RWPE2 (cell line): ENCODE results near the gene IL20.
A peak's percentile ranks its signal among the peaks of the same experiment; 100 is the strongest.

Source experiments
- ATAC-seq: fragments of 200-7000 bp; cut with Tn5 transposase; 3 replicates; pipeline ENCODE4 v1.9.1; 2021; ENCODE audit warnings: low read depth
- DNase-seq: peaks from one replicate; pipeline ENCODE4 v3.0.0-alpha.2; 2020; ENCODE audit warnings: low spot score
- H3K27ac ChIP-seq: fragments of 450-650 bp; 2 replicates; pipeline ENCODE4 v1.5.1; 2017; ENCODE audit warnings: mild to moderate bottlenecking; ENCODE audit not compliant: poor library complexity, severe bottlenecking
- H3K27me3 ChIP-seq: fragments of 250-450 bp; sonication (Bioruptor Pico); 2 replicates; pipeline ENCODE4 v1.5.1; 2021; ENCODE audit warnings: mild to moderate bottlenecking, moderate library complexity; ENCODE audit not compliant: insufficient read depth, poor library complexity, severe bottlenecking
- H3K36me3 ChIP-seq: fragments of 250-450 bp; sonication (Bioruptor Pico); 2 replicates; pipeline ENCODE4 v1.5.1; 2020; ENCODE audit warnings: low read depth, mild to moderate bottlenecking, moderate library complexity
- H3K4me1 ChIP-seq: fragments of 250-450 bp; sonication (Bioruptor Pico); 2 replicates; pipeline ENCODE4 v1.5.1; 2021; ENCODE audit warnings: mild to moderate bottlenecking, moderate library complexity; ENCODE audit not compliant: insufficient read depth, poor library complexity, severe bottlenecking
- H3K4me3 ChIP-seq: fragments of 250-450 bp; sonication (Bioruptor Pico); 2 replicates; pipeline ENCODE4 v1.5.1; 2021; ENCODE audit warnings: mild to moderate bottlenecking, moderate library complexity; ENCODE audit not compliant: severe bottlenecking
- H3K9me3 ChIP-seq: fragments of 250-450 bp; sonication (Bioruptor Pico); 2 replicates; pipeline ENCODE4 v1.5.1; 2021; ENCODE audit warnings: mild to moderate bottlenecking, moderate library complexity; ENCODE audit not compliant: severe bottlenecking
- CTCF ChIP-seq: fragments of 450-650 bp; IDR thresholded peaks from one replicate; pipeline ENCODE4 v1.5.1; 2017; ENCODE audit warnings: mild to moderate bottlenecking, moderate library complexity; ENCODE audit not compliant: poor library complexity, severe bottlenecking

IL20 gene

GRCh38 chr1:206905295-206906164, 40.1 kb downstream of the IL20 start:
- Histone ChIP-seq H3K27ac (peak overlapping the region; percentile 74), H3K9me3 (no peaks in the 10 kb centered on the region), H3K36me3 (no peaks in the 10 kb centered on the region), H3K4me1 (peaks cover 20% of the 10 kb centered on the region), H3K4me3 (no peak overlapping the region), H3K27me3 (no peaks in the 10 kb centered on the region)
- no peak for TF ChIP-seq CTCF
- ATAC-seq: peak; percentile 77
- peak; percentile 82 for DNase-seq

DNA sequence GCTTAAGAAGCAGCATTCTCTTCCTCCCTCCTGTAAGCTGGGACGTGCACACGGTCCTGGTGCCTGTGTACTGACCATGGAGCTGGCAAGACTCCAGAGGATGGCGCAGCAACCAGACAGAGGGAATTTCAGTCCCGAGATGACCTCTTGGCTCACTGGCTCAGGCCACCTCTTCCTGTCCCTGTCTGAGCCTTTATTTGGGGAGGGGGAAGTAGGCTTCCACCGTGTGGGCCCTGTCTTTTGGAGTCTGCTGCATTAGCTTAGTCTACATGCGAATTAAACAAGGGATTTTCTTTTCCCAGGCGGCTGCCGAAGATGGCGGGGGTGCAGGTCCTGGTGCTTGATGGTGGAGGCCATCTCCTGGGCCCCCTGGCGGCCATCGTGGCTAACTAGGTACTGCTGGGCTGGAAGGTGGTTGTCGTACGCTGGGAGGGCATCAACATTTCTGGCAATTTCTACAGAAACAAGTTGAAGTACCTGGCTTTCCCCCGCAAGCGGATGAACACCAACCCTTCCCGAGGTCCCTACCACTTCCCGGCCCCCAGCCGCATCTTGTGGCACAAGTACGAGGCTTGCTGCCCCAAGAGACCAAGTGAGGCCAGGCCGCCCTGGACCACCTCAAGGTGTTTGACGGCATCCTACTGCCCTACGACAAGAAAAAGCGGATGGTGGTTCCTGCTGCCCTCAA, 42.0 kb downstream of the IL20 start:
- Histone ChIP-seq H3K9me3 (no peaks in the 10 kb centered on the region), H3K27ac (peak overlapping the region; percentile 74), H3K27me3 (no peaks in the 10 kb centered on the region), H3K4me1 (peaks cover 20% of the 10 kb centered on the region), H3K36me3 (no peaks in the 10 kb centered on the region), H3K4me3 (no peak overlapping the region)
- no peak for DNase-seq
- no peak for TF ChIP-seq CTCF
- no peak for ATAC-seq

DNA sequence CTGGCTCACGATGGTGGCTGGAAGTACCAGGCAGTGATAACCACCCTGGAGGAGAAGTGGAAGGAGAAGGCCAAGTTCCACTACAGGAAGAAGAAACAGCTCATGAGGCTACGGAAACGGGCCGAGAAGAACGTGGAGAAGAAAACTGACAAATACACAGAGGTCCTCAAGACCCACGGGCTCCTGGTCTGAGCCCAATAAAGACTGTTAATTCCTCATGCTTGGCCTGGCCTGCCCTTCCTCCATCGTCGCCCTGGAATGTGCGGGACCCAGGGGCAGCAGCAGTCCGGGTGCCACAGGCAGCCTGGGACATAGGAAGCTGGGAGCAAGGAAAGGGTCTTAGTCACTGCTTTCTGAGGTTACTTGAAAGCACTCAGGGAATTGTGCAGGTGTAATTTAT, 42.6 kb downstream of the IL20 start:
- no peaks in the 10 kb centered on the region for H3K9me3 ChIP-seq
- no peak overlapping the region for H3K4me3 ChIP-seq
- H3K27me3 ChIP-seq: no peaks in the 10 kb centered on the region
- DNase-seq: no peak
- H3K36me3 ChIP-seq: no peaks in the 10 kb centered on the region
- no peak for ATAC-seq
- H3K4me1 ChIP-seq: peaks cover 20% of the 10 kb centered on the region
- peak overlapping the region; percentile 74 for H3K27ac ChIP-seq
- no peak for TF ChIP-seq CTCF

DNA sequence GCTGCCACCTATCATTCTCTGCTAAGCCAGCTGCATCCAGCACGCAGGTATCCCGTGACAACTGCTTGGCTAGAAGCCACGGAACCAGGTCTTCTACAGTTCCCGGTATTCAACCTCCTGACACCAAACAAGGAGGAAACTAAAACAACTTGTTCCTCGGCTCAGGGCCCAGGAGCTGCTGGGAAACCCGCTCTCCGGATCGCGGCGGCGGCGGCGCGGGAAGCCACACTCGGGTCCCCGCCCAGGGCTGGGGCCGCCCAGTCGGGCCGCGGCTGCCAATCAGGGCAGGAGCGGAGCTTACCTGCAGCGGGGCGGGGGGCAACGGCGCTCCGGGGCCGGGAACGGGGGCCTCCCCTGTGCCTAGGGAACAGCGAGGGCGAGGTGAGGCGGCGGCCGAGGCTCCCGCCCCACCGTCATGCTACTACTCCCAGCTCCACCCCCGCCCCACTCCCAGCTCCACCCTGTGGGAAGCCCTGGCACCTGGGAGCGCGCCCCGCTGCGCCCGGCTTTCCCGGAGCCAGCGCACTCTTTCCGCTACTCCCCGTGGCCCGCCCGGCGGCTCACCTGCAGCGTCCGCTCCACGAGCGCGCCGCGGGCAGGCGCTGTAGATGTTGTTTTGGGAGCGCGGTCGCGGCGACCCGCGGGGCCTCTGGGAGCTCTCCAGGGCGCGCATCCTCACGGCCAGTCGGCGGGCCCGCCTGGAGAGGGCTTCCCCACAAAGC, 43.9 kb downstream of the IL20 start:
- peak; percentile 30 for TF ChIP-seq CTCF
- H3K4me1 ChIP-seq: peaks cover 20% of the 10 kb centered on the region
- DNase-seq (peak; percentile 86), ATAC-seq (peak; percentile 74)
- H3K27me3 ChIP-seq: no peaks in the 10 kb centered on the region
- H3K36me3 ChIP-seq: no peaks in the 10 kb centered on the region
- peak overlapping the region; percentile 32 for H3K4me3 ChIP-seq
- no peaks in the 10 kb centered on the region for H3K9me3 ChIP-seq
- H3K27ac ChIP-seq: peak overlapping the region; percentile 74
